Right ventricle myocardium superior (tissue), 1 donor: ENCODE results near the gene NFATC3. TPM values are rescaled to one million over a fixed set of nuclear protein-coding genes. Genes with fewer than 3 reads are reported as not detected.
"Not testable (repeated sequence)": the region's sequence is repeated elsewhere in the genome, so short reads cannot be mapped to it uniquely, and the experiment has no call there.

ENCODE experiments used
- ATAC-seq: fragments of 200-7000 bp; cut with Tn5 transposase; one replicate; pipeline ENCODE4 v1.9.1; 2020; ENCODE audit warnings: mild to moderate bottlenecking; ENCODE audit not compliant: poor library complexity
- DNase-seq: peaks from one replicate; pipeline ENCODE4 v3.0.0-alpha.2; 2020
- intact Hi-C: fragments of 100-400 bp; cut with DNase I; formaldehyde crosslinking; loops from one replicate; pipeline ENCODE4 v1.11.2; 2022
- total RNA-seq: library from RNA; stranded (reverse); fragmentation: NEBNext Ultra II Directional; extraction: Animal tissue kit (Norgen Biotek cat#: 25700); gene quantifications from one replicate; pipeline ENCODE4 v1.2.1, GENCODE V29; 2021
- donor health status: DM: no; HTN: yes; CAD: no; lungs with severe emphysema.

Gene NFATC3
- total RNA-seq, 1 donor from 2014 or later: 24.4 TPM

GRCh38 chr16:68136515-68136914 lies 51.3 kb downstream of the NFATC3 start:
- DNase-seq (no peak), ATAC-seq (no peak)
- intact Hi-C loops: no loop called here

- intact Hi-C loops: no loop called here
- DNase-seq: no peak
- no peak for ATAC-seq
Measured at GRCh38 chr16:68144008-68144407, 58.8 kb downstream of the NFATC3 start.

GRCh38 chr16:68146585-68146984 lies 61.4 kb downstream of the NFATC3 start:
- DNase-seq: no peak
- ATAC-seq: peak; percentile 90
- intact Hi-C loops: no loop called here

GRCh38 chr16:68147444-68147843 lies 62.3 kb downstream of the NFATC3 start:
- DNase-seq (no peak), ATAC-seq (no peak)
- intact Hi-C loops: no loop called here

- intact Hi-C loops: no loop called here
- DNase-seq (no peak), ATAC-seq (no peak)
Measured at GRCh38 chr16:68149596-68149995, 64.4 kb downstream of the NFATC3 start.

GRCh38 chr16:68155425-68155824 lies 70.3 kb downstream of the NFATC3 start:
- intact Hi-C loops: no loop called here
- ATAC-seq (no peak), DNase-seq (no peak)

GRCh38 chr16:68162413-68162812 lies 77.2 kb downstream of the NFATC3 start:
- ATAC-seq (no peak), DNase-seq (no peak)
- intact Hi-C loops: no loop called here

- DNase-seq, intact Hi-C loops, ATAC-seq: not testable (repeated sequence)
Measured at GRCh38 chr16:68163275-68163674, 78.1 kb downstream of the NFATC3 start.

- intact Hi-C loops: no loop called here
- DNase-seq (no peak), ATAC-seq (no peak)
Measured at GRCh38 chr16:68166264-68166663, 81.1 kb downstream of the NFATC3 start.

GRCh38 chr16:68179196-68179795 lies 94.1 kb downstream of the NFATC3 start:
- DNase-seq (no peak), ATAC-seq (peak; percentile 66)
- intact Hi-C loops: no loop called here

- DNase-seq: no peak
- intact Hi-C loops: no loop called here
- ATAC-seq: no peak
Measured at GRCh38 chr16:68179855-68180254, 94.7 kb downstream of the NFATC3 start.

GRCh38 chr16:68183046-68183445 lies 97.9 kb downstream of the NFATC3 start:
- ATAC-seq (no peak), DNase-seq (no peak)
- intact Hi-C loops: no loop called here

- intact Hi-C loops: no loop called here
- ATAC-seq (no peak), DNase-seq (no peak)
Measured at GRCh38 chr16:68186877-68187276, 101.7 kb downstream of the NFATC3 start.

- DNase-seq (no peak), ATAC-seq (no peak)
- intact Hi-C loops: no loop called here
Measured at GRCh38 chr16:68187505-68187904, 102.3 kb downstream of the NFATC3 start.

- DNase-seq: no peak
- ATAC-seq: no peak
- intact Hi-C loops: no loop called here
Measured at GRCh38 chr16:68188170-68188569, 103.0 kb downstream of the NFATC3 start.

- DNase-seq: no peak
- intact Hi-C loops: no loop called here
- ATAC-seq: no peak
Measured at GRCh38 chr16:68190081-68190480, 104.9 kb downstream of the NFATC3 start.

- intact Hi-C loops: no loop called here
- DNase-seq (no peak), ATAC-seq (no peak)
Measured at GRCh38 chr16:68190736-68191510, 105.8 kb downstream of the NFATC3 start.

- intact Hi-C loops: no loop called here
- ATAC-seq (no peak), DNase-seq (no peak)
Measured at GRCh38 chr16:68194251-68194650, 109.1 kb downstream of the NFATC3 start.

- DNase-seq (no peak), ATAC-seq (no peak)
- intact Hi-C loops: no loop called here
Measured at GRCh38 chr16:68197250-68197649, 112.1 kb downstream of the NFATC3 start.

- DNase-seq (no peak), ATAC-seq (no peak)
- intact Hi-C loops: no loop called here
Measured at GRCh38 chr16:68200088-68200783, 115.1 kb downstream of the NFATC3 start.
